H1 (cell line): Measurements from ENCODE around the gene LIAS. TPM values are rescaled to one million over a fixed set of nuclear protein-coding genes. Genes with fewer than 3 reads are reported as not detected.

Source experiments
- JUND ChIP-seq: IDR thresholded peaks from 2 replicates; pipeline ENCODE4 v1.6.1; 2011; ENCODE audit warnings: mild to moderate bottlenecking, improper control_type of control experiment, low read length
- MAX ChIP-seq: IDR thresholded peaks from 2 replicates; pipeline ENCODE4 v1.6.1; 2012; ENCODE audit warnings: inconsistent platforms
- SIRT6 ChIP-seq: IDR thresholded peaks from one replicate; pipeline ENCODE4 v1.7.1; 2012; ENCODE audit warnings: low read length, inconsistent platforms
- polyA plus RNA-seq, 7 experiments: library from polyadenylated mRNA; depleted of rRNA in 3 of 7; stranded (reverse) in 5 of 7; unstranded in 2 of 7; fragments of >200 nt in 5 of 7; fragments of 200-250 nt in 2 of 7; gene quantifications; 1 replicate in 5 of 7; 2 replicates in 1 of 7; 4 replicates in 1 of 7; pipeline versions ENCODE4 v1.2.1 to v1.2.3, GENCODE V29; 2011 to 2013; ENCODE audit warnings: missing spikeins in 2 of 7, mixed read lengths in 2 of 7
- total RNA-seq: library from RNA; stranded (reverse); fragmentation: NEBNext Ultra II Directional; extraction: Animal tissue kit (Norgen Biotek cat#: 25700); gene quantifications from 2 replicates; pipeline ENCODE4 v1.2.1, GENCODE V29; 2021
- TF ChIP-seq, protein P1 (sequence below): fragments of 300-600 bp; sonication (generic); IDR thresholded peaks from 2 replicates; pipeline ENCODE4 v1.7.1; 2012; ENCODE audit warnings: low read length, moderate library complexity, mild to moderate bottlenecking, inconsistent platforms; ENCODE audit not compliant: insufficient replicate concordance

Gene LIAS
- total and polyA plus RNA-seq, 2 of the 8 experiments (the other 6 are each of a cell fraction or from before 2014, with no cell fraction given), result 10.5 to 24.9 TPM

DNA sequence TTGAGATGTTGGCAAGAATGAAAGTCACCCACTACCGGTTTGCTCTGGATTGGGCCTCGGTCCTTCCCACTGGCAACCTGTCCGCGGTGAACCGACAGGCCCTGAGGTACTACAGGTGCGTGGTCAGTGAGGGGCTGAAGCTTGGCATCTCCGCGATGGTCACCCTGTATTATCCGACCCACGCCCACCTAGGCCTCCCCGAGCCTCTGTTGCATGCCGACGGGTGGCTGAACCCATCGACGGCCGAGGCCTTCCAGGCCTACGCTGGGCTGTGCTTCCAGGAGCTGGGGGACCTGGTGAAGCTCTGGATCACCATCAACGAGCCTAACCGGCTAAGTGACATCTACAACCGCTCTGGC is 12.4 kb upstream of the LIAS start (continued):
- TF ChIP-seq, protein P1, sequence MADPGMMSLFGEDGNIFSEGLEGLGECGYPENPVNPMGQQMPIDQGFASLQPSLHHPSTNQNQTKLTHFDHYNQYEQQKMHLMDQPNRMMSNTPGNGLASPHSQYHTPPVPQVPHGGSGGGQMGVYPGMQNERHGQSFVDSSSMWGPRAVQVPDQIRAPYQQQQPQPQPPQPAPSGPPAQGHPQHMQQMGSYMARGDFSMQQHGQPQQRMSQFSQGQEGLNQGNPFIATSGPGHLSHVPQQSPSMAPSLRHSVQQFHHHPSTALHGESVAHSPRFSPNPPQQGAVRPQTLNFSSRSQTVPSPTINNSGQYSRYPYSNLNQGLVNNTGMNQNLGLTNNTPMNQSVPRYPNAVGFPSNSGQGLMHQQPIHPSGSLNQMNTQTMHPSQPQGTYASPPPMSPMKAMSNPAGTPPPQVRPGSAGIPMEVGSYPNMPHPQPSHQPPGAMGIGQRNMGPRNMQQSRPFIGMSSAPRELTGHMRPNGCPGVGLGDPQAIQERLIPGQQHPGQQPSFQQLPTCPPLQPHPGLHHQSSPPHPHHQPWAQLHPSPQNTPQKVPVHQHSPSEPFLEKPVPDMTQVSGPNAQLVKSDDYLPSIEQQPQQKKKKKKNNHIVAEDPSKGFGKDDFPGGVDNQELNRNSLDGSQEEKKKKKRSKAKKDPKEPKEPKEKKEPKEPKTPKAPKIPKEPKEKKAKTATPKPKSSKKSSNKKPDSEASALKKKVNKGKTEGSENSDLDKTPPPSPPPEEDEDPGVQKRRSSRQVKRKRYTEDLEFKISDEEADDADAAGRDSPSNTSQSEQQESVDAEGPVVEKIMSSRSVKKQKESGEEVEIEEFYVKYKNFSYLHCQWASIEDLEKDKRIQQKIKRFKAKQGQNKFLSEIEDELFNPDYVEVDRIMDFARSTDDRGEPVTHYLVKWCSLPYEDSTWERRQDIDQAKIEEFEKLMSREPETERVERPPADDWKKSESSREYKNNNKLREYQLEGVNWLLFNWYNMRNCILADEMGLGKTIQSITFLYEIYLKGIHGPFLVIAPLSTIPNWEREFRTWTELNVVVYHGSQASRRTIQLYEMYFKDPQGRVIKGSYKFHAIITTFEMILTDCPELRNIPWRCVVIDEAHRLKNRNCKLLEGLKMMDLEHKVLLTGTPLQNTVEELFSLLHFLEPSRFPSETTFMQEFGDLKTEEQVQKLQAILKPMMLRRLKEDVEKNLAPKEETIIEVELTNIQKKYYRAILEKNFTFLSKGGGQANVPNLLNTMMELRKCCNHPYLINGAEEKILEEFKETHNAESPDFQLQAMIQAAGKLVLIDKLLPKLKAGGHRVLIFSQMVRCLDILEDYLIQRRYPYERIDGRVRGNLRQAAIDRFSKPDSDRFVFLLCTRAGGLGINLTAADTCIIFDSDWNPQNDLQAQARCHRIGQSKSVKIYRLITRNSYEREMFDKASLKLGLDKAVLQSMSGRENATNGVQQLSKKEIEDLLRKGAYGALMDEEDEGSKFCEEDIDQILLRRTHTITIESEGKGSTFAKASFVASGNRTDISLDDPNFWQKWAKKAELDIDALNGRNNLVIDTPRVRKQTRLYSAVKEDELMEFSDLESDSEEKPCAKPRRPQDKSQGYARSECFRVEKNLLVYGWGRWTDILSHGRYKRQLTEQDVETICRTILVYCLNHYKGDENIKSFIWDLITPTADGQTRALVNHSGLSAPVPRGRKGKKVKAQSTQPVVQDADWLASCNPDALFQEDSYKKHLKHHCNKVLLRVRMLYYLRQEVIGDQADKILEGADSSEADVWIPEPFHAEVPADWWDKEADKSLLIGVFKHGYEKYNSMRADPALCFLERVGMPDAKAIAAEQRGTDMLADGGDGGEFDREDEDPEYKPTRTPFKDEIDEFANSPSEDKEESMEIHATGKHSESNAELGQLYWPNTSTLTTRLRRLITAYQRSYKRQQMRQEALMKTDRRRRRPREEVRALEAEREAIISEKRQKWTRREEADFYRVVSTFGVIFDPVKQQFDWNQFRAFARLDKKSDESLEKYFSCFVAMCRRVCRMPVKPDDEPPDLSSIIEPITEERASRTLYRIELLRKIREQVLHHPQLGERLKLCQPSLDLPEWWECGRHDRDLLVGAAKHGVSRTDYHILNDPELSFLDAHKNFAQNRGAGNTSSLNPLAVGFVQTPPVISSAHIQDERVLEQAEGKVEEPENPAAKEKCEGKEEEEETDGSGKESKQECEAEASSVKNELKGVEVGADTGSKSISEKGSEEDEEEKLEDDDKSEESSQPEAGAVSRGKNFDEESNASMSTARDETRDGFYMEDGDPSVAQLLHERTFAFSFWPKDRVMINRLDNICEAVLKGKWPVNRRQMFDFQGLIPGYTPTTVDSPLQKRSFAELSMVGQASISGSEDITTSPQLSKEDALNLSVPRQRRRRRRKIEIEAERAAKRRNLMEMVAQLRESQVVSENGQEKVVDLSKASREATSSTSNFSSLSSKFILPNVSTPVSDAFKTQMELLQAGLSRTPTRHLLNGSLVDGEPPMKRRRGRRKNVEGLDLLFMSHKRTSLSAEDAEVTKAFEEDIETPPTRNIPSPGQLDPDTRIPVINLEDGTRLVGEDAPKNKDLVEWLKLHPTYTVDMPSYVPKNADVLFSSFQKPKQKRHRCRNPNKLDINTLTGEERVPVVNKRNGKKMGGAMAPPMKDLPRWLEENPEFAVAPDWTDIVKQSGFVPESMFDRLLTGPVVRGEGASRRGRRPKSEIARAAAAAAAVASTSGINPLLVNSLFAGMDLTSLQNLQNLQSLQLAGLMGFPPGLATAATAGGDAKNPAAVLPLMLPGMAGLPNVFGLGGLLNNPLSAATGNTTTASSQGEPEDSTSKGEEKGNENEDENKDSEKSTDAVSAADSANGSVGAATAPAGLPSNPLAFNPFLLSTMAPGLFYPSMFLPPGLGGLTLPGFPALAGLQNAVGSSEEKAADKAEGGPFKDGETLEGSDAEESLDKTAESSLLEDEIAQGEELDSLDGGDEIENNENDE, result no peak
- TF ChIP-seq JUND (no peak), SIRT6 (no peak), MAX (no peak)
